Erythroblast (primary cell): ENCODE results near the gene SHISA2.
"Not testable (repeated sequence)": the region's sequence is repeated elsewhere in the genome, so short reads cannot be mapped to it uniquely, and the experiment has no call there.

Experiments used
- GATA1 ChIP-seq: IDR thresholded peaks from 2 replicates; pipeline ENCODE4 v1.6.1; 2011; ENCODE audit warnings: low read depth, mild to moderate bottlenecking, control low read depth, low read length, moderate library complexity
- POLR2A ChIP-seq: IDR thresholded peaks from 2 replicates; pipeline ENCODE4 v1.6.1; 2011; ENCODE audit warnings: mild to moderate bottlenecking, low read length

DNA sequence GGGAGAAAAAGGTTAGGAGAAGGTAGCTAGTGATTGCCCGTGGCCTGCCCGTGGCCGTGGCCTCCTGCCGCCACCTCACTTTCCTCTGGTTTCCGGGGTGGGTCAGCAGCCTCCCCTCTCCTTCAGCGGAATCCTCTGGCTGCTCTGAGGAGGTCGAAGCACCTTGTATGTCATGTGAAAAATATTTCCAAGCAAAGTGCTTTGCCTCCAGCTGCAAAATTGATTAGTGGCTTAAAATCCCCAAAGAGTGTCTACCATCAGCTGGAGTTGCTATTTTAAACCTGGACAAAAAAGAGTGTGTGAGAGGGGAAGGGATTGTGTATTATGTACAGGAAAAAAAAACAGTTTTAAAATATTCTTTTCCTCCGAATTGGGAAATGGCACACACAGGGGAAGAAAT, 17.8 kb upstream of the SHISA2 start:
- not testable (repeated sequence) for TF ChIP-seq POLR2A, GATA1
